Effector CD8-positive, alpha-beta T cell (primary cell): ENCODE measurements around the gene BRD7.

Source experiments
- DNase-seq: peaks from one replicate; lab custom pipeline; 2025; lab: John Stamatoyannopoulos, UW

Gene BRD7

DNA sequence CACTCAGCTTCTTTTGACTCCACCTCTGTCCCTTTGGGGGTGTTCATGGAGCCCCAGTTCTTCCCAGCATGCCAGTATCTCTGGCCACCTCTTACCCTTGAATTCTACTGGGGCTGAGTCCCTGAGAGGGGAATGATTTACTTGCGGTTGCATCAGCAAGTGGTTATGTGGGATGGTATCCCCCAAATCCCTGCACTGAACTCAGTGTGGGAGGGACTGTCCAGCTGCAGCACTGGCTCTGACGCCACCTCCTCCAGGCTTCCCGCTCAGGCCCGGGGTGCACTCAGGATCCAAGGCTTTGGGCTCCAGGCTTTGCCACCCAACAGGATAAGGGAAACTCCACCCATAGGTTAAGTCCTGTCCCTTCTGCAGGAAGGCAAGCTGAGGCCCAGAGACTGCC lies 21.1 kb upstream of the BRD7 start:
- no peak for DNase-seq

DNA sequence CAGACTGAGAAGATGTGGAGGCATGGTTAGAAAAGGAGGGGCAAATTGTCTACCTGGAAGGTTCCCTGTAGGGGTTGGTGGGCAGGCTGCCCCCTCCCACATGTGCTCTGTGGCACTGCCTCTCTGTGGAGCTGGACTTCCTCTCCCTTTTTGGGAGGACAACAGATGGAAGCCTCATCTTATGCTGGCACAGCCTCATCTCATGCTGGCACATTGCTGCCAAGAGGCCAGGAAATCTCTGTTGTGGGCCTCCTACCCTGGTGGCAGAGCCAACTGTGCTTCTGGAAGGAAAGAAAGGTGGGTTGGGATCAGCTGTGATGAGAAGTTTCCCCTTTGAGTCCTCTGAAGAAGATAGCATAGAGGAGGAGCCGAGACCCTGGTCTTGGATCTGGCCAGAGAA lies 19.7 kb upstream of the BRD7 start:
- DNase-seq: no peak

DNA sequence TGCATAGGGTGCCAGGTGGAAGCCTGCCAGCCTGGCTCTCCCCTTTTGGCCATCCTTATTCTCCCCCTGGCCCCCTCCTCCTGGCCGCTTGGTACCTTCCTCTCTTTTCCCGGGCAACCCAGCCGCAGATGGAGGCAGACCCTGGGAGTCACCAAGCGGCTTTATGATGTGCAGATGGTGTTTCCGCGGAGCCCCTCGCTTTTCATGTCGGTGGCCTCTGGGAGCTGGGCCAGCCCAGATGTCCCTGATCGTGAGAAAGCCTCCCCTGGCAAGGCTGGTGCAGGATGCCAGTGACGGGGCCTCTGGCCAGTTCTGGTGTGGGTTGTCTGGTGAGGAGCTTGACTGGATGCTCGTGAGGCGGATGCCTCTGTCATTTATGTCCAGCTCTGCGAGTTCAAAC lies 18.0 kb upstream of the BRD7 start:
- DNase-seq: no peak

DNA sequence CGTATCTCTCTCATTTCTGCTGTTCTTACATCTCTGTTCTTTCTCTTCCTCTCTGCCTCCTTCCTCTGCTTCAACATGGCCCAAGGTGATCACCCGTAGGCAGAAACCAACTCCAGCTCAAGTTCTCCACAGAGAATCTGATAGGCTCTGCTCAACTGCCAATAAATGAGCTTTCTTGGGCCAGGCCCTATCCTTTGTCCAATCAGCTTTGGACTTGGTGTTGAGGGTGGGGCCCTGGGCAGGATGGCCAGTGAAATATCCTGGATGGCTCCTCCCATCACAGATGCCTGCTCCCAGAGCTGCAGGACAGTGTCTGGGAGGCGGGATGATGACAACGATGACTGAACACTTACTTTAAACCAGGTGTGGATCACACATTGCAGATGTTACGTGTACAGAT lies 17.4 kb upstream of the BRD7 start:
- DNase-seq: no peak

DNA sequence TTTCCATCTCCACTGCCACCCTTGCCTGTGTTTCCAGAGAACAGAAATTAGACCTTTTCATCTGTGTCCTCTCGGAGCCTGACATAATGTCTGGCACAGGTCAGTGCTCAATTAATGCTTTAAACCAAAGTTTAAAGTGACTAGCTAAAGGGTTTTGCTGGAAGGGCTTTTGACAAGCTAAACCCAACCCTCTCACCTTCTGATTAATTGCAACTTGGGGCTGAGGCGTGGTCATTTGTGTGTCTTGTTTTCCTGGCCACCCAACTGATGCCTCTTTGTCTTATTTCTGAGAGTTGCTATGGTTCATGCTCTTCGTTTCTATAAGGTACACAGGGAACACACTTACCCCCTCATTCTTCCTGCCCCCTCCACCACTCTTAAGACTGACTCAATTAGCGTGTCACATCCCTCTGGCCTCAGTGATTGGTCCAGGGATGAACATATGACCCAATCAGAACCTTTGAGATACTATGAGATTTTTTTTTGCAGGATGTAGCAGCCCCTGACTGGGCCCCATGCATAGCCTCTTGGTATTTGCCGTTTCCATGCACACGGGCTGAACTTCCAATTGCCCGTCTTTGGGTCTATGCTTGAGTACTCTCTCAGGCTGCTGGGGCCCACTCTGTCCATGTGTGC lies 15.8 kb upstream of the BRD7 start:
- DNase-seq: no peak

DNA sequence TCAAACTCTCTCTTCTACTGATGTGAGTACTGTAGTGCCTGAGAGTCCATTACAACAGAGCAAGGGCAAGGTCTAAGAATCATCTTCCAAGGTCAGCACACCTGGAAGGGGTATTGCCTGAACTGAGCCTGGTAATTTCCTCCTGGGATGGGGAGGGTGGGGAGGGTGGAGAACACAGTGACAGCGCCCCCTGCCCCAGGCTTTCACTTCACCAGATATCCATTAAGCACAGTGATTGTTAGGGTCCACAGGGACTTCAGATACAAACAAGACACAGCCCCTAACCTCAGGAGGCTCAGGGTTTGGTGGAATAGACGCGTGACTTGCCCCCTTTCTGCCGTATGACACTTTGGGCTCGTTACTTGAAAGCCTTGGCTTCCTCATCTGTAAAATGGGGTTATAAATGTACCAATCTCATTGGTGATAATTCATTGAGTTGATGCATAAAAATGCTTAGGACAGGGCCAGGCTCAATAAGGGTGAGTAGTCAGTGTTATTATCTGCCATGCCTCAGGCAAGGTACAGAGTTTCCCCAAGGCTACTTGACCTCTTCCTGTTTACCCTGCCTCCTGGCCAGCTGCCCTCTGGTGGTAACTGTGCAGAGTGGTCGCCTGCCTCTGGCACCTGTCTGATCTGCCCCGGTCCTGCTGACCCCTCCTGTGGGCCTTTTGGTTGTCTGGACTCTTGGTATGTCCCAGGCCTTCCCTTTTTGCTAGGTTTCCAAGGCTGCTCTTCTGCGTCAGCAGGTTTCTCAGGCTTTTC lies 13.1 kb upstream of the BRD7 start:
- DNase-seq: no peak

DNA sequence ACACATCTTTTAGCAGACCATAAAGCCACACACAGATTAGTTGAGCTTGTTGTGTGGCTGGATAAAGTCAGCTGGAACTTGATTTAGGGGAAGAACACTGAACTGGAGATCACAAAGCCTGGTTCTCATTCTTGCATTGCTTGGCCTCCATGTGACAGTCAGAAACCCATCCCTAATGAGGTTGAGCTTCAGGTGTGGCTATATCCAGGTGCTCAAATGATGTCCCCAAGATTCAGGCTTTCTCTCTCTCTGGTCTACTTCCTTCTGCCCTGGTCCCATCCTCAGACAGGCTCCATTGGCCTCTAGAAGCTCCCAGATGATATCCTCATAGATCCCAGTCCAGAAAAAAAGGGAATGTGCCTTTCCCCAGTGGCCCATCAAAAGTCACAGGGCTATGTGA lies 9.6 kb upstream of the BRD7 start:
- no peak for DNase-seq

DNA sequence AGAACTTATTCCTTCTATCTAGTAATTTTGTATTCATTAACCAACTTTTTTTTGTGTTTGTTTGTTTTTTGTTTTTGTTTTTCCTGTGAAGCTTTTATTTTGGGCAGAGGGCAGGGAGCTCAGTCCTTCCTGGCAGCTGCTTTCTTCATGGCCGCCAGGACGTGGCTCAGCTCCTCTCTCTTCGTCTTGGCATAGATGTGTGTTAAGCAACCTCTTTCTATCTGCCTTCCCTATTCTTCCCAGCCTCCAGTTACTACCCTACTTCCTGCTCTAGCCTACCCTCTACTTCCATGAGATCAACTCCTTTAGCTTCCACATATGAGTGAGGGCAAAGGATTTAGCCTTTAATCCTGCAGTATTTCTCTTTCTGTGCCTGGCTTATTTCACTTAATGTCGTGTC lies 8.2 kb upstream of the BRD7 start:
- no peak for DNase-seq

DNA sequence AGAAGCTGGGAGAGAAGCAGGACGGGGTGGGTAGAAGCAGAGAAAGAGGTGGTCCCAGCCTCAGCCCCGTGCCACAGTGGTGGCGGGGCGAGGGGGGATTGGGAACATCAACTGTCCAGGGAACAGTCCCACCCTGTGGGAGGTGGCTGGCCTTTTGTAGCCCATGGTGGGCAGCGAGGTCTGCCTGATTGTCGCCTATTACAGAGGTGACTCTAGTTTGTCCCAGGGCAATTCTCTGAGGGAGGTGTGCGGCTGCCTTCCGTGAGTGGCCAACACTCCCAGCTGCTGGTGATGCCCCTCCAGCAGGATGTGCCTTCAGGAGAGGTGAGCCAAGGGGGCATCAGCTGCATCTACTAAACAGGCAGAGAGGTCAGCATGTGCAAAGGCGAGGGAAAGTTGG lies 5.0 kb upstream of the BRD7 start:
- DNase-seq: no peak

DNA sequence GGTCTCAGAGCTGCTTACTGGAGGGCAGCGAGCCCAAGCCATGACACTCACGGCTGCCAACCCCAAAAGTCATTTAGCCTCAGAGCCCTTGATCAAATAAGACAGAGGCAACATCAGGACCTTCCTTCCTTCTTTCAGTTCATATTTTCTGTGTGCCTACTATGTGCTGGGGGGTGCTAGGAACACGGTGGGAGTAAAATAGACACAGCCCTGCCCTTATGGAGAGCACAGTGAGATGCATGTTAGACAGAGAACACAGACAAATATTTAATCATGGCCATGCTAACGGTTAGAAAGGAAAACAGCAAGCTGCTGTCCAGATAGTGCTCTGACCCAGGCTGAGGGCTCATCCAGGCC lies 4.5 kb upstream of the BRD7 start:
- DNase-seq: no peak

DNA sequence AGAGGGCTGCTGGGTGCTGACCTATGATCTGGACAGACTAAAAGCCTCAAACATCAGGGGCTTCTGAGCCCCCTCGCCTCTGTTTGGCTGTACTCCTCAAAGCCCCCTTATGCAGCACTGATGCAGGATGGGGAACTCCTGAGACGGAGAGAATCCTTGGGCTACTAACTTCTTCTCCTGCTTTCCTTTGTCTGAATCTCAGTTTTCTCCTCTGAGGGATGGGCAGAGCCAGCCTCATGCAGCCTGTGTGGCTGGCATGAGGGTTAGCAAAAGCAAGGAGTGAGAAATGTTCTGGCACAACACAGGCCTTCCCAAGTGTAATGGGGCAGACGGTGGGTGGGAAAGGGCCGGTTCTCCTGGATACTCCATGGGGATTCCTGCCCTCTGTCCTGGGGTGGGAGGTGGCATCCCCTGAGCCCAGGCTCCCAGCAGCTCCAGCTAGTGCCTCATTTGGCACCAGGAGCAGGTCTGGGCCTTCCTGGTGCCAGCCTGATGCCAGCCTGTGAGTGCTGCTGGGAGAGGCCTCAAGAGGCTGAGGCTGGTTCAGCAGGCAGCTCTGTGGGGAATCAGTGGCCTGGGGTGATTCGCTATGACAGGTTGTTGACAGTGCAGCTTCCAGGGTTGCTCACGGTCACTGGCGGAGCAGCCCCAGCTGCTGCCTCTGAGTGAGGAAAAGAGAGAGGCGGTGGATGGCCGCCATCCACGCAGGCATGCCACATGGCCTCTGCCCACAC lies 4.0 kb upstream of the BRD7 start:
- no peak for DNase-seq

DNA sequence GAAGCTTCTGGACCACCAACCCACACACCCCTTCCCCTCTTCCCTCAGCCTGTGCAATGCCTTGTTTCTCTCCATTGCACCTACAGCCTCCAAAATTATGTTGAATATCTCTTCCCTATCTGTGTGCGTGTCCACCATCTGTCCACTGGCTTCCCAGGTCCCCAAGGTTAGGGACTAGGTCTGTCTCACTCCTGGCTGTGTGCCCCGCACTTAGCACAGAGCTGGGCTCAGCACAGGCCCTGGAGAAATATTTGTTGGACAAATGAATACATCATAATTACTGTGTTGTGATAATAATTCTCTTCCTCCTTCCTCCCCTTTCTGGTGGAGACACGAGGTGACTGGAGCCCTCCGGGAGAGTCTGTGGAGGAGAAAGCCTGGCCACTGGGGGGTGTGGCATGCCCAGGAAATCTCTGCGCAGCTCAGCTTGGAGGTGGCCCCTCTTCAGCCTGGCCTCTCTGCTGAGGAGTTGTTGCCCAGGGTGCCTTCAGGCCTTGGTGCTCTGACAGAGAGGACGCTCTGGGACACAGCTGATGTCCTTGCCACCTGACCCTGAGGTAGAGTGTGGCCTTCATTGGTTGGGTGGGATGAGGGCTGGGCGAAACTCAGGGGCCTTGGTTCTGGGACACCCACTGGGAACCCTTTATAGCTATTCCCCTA lies 3.3 kb upstream of the BRD7 start:
- DNase-seq: no peak

DNA sequence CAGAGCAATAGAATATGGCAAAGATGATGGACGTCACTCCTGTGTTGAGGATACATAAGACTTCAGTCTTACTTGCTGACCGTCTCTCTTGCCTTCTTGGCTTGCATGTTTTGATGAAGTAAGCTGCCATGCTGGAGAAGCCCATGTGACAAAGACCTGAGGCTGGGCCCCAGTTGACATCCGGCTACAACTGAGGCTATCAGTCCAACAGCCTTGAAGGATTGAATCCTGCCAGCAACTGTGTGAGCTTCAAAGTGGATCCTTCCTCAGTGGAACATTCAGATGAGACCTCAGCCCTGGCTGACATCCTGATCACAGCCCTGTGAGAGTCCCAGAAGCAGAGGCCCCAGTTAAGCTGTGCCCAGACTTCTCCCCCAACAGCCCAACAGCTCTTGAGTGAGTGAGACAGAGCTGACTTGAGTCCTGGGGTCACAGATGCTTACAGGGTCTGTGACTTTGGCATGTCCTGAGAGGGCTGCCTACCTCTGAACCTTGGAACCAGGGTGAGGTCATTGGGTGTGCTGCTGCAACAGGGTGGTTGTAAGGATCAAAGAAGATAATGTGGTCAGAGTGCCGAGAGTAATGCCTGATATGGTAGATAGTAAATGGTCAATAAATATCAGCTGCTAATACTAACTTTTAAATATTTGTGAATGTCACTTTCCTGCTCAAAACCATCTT lies 2.4 kb upstream of the BRD7 start:
- no peak for DNase-seq

DNA sequence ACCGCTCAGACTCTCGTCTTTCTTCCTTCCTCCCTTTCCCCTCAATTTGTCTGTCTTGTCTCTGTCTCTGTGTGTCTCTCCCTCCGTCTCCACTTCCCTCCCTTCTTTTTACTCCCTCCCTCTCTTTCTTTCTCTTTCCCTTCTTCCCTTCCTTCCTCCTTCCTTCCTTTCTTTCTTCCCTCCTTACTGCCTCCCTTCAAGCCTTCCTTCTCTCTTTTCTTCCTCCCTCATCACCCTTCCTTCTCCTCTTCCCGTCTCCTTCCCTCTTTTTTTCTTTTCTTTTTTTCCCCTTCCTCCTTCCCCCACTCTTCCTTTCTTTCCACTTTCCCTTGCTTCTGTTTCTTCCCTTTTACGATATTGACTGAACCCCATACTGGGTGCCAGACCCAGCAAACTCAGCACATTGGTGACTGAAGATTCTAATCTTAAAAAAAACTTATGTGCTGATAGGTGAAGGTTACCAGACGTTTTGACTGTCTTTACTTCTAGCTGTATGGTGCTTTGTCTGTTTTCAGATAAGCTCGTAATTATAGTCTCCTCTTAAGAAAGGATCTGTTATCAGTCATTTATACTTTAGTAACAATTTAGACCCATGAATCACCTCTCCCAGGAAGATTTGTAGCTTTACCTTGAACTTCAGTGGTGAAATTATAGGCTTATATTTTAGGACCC lies 481 bp upstream of the BRD7 start:
- DNase-seq: no peak

DNA sequence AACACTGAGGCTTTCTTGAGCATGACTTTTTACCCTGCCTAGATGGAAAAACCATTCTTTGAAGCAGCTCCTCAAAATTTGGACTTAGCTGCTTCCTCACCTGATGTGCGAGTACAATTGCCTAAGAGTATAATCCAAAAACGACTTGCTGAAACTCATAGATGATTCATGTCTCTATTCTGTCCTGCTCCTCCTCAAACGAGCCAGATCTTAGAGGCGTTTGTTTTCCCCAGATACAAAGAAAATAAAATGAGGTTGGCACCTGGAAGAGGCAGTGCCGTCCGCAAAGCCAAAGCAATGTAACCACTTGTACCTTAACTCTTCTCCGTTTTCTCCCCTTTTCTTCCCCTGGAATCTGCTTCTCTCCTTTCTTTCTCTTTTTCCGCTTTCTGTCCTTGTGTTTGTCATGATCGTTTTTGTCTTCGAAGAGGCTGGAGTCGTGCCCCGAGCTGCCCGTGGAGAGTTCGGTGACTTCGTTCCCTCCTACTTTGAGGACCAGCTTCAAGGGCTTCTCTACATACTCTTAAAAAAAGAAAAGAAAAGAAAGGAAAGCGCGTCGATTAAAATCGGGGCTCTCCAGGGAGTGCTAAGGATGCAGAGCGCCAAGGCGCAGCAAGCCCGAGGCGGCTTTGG lies 895 bp downstream of the BRD7 start:
- no peak for DNase-seq

DNA sequence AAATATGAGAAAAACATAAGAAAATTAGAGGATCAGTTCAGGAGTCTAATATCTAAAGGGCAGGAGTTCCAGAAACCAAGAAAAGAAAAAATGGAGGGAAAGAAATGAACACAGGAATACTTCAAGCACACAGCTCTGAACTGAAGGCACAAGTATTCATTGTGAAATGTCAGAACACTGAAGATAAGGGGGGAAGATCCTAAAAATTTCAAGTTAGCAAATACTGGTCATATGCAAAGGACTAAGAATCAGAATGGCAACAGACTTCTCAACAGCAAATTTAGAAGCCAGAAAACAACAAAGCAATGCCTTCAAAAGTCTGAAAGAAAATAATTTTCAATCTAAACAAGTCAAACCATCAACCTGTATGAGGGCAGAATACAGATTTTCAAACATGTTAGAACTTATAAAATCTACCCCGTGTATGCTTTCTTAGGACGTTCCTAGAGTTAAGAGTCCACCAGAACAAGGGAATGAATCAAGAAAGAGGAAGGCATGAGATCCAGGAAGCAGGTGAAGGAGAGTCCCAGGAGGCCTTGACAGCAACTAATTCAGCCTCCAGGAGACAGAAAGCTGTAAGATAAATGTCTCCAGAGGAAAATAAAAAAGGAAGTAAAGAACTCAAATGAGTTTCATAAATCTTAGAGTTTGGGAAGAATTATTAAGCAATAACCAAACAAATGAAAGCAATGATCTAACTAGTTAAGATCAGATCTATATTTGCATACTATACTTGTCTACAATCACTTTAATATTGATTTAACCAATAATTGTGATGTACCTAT lies 2.8 kb downstream of the BRD7 start:
- DNase-seq: no peak

DNA sequence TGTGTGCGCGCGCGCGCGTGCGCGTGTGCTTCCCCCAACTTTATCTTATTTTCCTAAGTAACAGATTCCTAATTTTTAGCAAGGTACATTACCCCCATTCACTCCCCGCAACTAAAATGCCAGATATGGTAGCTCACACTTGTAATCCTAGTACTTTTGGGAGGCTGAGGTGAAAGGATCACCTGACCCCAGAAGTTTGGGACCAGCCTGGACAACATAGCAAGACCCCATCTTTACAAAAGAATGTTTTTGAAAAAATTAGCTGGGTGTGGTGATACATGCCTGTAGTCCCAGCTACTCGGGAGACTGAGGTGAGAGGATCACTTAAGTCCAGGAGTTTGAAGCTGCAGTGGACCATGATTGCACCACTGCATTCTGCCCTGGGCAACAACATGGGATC lies 5.1 kb downstream of the BRD7 start:
- no peak for DNase-seq

DNA sequence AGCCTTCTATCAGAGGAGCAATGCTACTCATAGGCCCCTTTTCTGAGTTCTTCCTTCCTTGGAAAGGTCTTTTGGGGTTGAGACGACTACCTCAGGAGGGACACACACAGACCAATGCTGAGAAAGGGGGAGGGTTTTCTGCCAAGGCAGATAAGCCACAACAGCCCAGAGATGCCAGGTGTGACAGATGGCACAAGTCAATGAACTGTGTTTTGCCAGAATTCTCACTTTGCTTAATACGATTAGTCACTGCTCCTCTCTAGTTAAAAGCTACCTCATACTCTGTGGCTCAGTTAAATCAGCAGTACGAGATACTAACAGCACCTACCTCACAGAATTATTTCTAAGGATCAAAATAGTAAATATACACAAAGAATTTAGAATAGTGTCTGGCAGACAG lies 8.0 kb downstream of the BRD7 start:
- no peak for DNase-seq

DNA sequence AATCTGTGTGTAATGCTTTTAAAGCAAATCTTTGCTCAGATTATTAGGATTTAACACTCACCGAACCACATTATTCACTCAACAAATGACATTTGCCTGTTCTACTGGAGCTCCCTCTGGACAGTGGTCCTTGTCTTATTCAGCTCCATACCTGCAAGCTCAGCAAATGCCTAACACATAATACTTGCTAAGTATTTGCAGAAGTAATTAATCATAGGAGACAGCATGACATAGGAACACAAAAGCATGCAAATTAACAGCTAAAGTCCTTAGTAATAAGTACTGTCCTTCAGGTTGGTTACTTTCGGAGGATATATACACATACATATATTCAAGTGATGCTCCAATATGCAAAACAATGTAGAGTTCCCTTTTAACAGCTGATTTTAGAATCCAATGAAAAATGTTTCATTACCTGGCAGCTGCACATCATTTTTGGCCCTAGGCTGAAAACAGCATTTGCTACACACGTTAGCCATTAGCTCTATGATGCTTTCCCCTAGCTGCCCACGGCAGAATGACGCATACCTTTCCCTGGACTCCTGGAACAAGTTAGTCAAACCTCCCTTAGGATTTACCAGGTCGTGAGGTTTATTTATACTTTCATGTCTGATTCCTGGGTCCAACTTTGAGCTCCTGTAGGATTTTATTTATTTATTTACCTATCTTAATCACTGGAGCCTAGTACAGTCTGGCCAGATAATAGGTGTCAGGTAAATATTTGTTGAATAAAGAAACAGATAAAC lies 8.6 kb downstream of the BRD7 start:
- no peak for DNase-seq

DNA sequence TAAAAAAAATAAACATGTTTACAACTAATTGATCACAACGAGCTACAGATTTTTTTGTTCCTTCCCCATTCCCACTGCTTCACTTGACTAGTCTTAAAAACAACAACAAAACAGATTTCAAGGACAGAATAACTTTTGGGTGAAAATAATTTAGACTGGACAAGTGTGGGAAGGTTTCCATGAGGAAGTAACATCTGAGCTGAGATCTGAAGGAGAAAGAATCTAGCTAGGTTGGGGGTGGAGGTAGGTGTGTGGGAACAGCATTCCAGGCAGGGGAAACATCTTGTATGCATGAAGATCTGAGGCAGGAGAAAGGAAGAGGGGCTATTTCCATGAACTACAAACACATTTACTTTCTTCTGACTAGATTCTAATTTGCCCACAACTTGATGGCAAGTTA lies 9.2 kb downstream of the BRD7 start:
- no peak for DNase-seq
